ENCODE measurements around the gene PAX8. TPM values are rescaled to one million over a fixed set of nuclear protein-coding genes. Genes with fewer than 3 reads are reported as not detected.
"Not testable (repeated sequence)": the region's sequence is repeated elsewhere in the genome, so short reads cannot be mapped to it uniquely, and the experiment has no call there.

Gene PAX8
- total RNA-seq, 6 donors from 2014 or later, result 1.5 to 3.6 (median 2.0) TPM

GRCh38 chr2:113305146-113305545 lies 26.4 kb upstream of the PAX8 start:
- no peaks in the 10 kb centered on the region for H3K36me3 ChIP-seq
- H3K4me3 ChIP-seq, result no peak overlapping the region
- TF ChIP-seq EP300 (IDR thresholded peaks at IDR 0.05), result no peak
- TF ChIP-seq POLR2AphosphoS5 (IDR thresholded peaks at IDR 0.05), result no peak
- TF ChIP-seq POLR2A (IDR thresholded peaks at IDR 0.05), result no peak
- TF ChIP-seq CTCF (IDR thresholded peaks at IDR 0.05), result no peak
- H3K27me3 ChIP-seq, result no peaks in the 10 kb centered on the region
- WGBS, 2 donors, result 88 to 96% methylated on average over 6 of the region's 6 CpGs
- H3K4me1 ChIP-seq, result no peaks in the 10 kb centered on the region
- ATAC-seq (ENCODE audit: low FRiP score in 2 of 2) (no peak), DNase-seq (no peak)
- H3K27ac ChIP-seq, result no peak overlapping the region
- no peaks in the 10 kb centered on the region for H3K9me3 ChIP-seq

- Histone ChIP-seq H3K4me3 (no peak overlapping the region), H3K36me3 (no peaks in the 10 kb centered on the region), H3K4me1 (no peaks in the 10 kb centered on the region), H3K27ac (no peak overlapping the region), H3K27me3 (no peaks in the 10 kb centered on the region), H3K9me3 (no peaks in the 10 kb centered on the region)
- ATAC-seq (ENCODE audit: low FRiP score in 2 of 2) (no peak), DNase-seq (no peak)
- WGBS, 2 donors, result 92 to 94% methylated on average over 6 of the region's 6 CpGs
- TF ChIP-seq CTCF (IDR thresholded peaks at IDR 0.05) (no peak), EP300 (IDR thresholded peaks at IDR 0.05) (no peak), POLR2AphosphoS5 (IDR thresholded peaks at IDR 0.05) (no peak), POLR2A (IDR thresholded peaks at IDR 0.05) (no peak)
Measured at GRCh38 chr2:113304702-113305101, 26.0 kb upstream of the PAX8 start.

- not testable (repeated sequence) for ATAC-seq (ENCODE audit: low FRiP score in 2 of 2); H3K9me3 ChIP-seq; H3K27me3 ChIP-seq; H3K36me3 ChIP-seq; DNase-seq; H3K4me1 ChIP-seq; H3K4me3 ChIP-seq; H3K27ac ChIP-seq
- WGBS, 2 donors, result 69 to 89% methylated on average over 6 to 9 of the region's 9 CpGs
Measured at GRCh38 chr2:113302216-113302980, 23.7 kb upstream of the PAX8 start.

- Histone ChIP-seq H3K9me3 (no peaks in the 10 kb centered on the region), H3K36me3 (no peaks in the 10 kb centered on the region), H3K4me3 (no peak overlapping the region), H3K27me3 (no peaks in the 10 kb centered on the region), H3K4me1 (no peaks in the 10 kb centered on the region), H3K27ac (no peak overlapping the region)
- TF ChIP-seq POLR2AphosphoS5 (IDR thresholded peaks at IDR 0.05) (no peak), EP300 (IDR thresholded peaks at IDR 0.05) (no peak)
- 90 to 96% methylated on average over 4 of the region's 4 CpGs for WGBS, 2 donors
- ATAC-seq (ENCODE audit: low FRiP score in 2 of 2) (no peak), DNase-seq (no peak)
Measured at GRCh38 chr2:113300281-113300680, 21.6 kb upstream of the PAX8 start.

- Histone ChIP-seq H3K27ac (no peak overlapping the region), H3K27me3 (no peaks in the 10 kb centered on the region), H3K36me3 (no peaks in the 10 kb centered on the region), H3K9me3 (no peaks in the 10 kb centered on the region), H3K4me3 (no peak overlapping the region), H3K4me1 (no peaks in the 10 kb centered on the region)
- TF ChIP-seq POLR2A (IDR thresholded peaks at IDR 0.05) (no peak), EP300 (IDR thresholded peaks at IDR 0.05) (no peak), CTCF (IDR thresholded peaks at IDR 0.05) (no peak), POLR2AphosphoS5 (IDR thresholded peaks at IDR 0.05) (no peak)
- WGBS, 2 donors, result 94 to 95% methylated on average over 2 of the region's 2 CpGs
- no peak for DNase-seq
- ATAC-seq (ENCODE audit: low FRiP score in 2 of 2), result no peak
Measured at GRCh38 chr2:113298176-113298575, 19.5 kb upstream of the PAX8 start.

- peak in 1 of 6 experiments; percentile 17 for TF ChIP-seq CTCF (IDR thresholded peaks at IDR 0.05)
- not testable (repeated sequence) for H3K27me3 ChIP-seq; H3K9me3 ChIP-seq; ATAC-seq (ENCODE audit: low FRiP score in 2 of 2); H3K4me1 ChIP-seq; H3K27ac ChIP-seq; DNase-seq; H3K4me3 ChIP-seq; H3K36me3 ChIP-seq
- 21 to 88% methylated on average over 1 to 2 of the region's 2 CpGs for WGBS, 2 donors
Measured at GRCh38 chr2:113297590-113297989, 18.9 kb upstream of the PAX8 start.
